HG03565 (cell line): ENCODE results near the gene ZNF81.
"Not testable (repeated sequence)": the region's sequence is repeated elsewhere in the genome, so short reads cannot be mapped to it uniquely, and the experiment has no call there.

Experiments used
- ATAC-seq: cut with Tn5 transposase; IDR thresholded peaks from one replicate; pipeline ENCODE4 v1.9.1; 2021; ENCODE audit warnings: mild to moderate bottlenecking, moderate library complexity; ENCODE audit not compliant: unreplicated experiment

ZNF81 gene

GRCh38 chrX:47927212-47927611 lies 90.5 kb downstream of the ZNF81 start:
- ATAC-seq, result no peak

- not testable (repeated sequence) for ATAC-seq
These were observed 95.3 kb downstream of the ZNF81 start for GRCh38 chrX:47931970-47932369.

- ATAC-seq, result no peak
These were observed 97.2 kb downstream of the ZNF81 start for GRCh38 chrX:47933946-47934345.

- no peak for ATAC-seq
These were observed 99.7 kb downstream of the ZNF81 start for GRCh38 chrX:47936224-47936939.

GRCh38 chrX:47936940-47937317 lies 100.2 kb downstream of the ZNF81 start:
- ATAC-seq, result no peak

- no peak for ATAC-seq
These were observed 103.7 kb downstream of the ZNF81 start for GRCh38 chrX:47940448-47940847.

- no peak for ATAC-seq
These were observed 104.7 kb downstream of the ZNF81 start for GRCh38 chrX:47941423-47941822.

- ATAC-seq, result not testable (repeated sequence)
These were observed 118.6 kb downstream of the ZNF81 start for GRCh38 chrX:47955295-47955694.

- no peak for ATAC-seq
These were observed 119.3 kb downstream of the ZNF81 start for GRCh38 chrX:47956016-47956415.

- ATAC-seq, result not testable (repeated sequence)
These were observed 121.5 kb downstream of the ZNF81 start for GRCh38 chrX:47958206-47958605.

- no peak for ATAC-seq
These were observed 122.2 kb downstream of the ZNF81 start for GRCh38 chrX:47958761-47959342.

GRCh38 chrX:47960406-47960805 lies 123.7 kb downstream of the ZNF81 start:
- no peak for ATAC-seq

- ATAC-seq, result not testable (repeated sequence)
These were observed 125.1 kb downstream of the ZNF81 start for GRCh38 chrX:47961830-47962229.

GRCh38 chrX:47965526-47965925 lies 128.8 kb downstream of the ZNF81 start:
- not testable (repeated sequence) for ATAC-seq
